Measurements from ENCODE around the gene GHSR.

GHSR gene

DNA sequence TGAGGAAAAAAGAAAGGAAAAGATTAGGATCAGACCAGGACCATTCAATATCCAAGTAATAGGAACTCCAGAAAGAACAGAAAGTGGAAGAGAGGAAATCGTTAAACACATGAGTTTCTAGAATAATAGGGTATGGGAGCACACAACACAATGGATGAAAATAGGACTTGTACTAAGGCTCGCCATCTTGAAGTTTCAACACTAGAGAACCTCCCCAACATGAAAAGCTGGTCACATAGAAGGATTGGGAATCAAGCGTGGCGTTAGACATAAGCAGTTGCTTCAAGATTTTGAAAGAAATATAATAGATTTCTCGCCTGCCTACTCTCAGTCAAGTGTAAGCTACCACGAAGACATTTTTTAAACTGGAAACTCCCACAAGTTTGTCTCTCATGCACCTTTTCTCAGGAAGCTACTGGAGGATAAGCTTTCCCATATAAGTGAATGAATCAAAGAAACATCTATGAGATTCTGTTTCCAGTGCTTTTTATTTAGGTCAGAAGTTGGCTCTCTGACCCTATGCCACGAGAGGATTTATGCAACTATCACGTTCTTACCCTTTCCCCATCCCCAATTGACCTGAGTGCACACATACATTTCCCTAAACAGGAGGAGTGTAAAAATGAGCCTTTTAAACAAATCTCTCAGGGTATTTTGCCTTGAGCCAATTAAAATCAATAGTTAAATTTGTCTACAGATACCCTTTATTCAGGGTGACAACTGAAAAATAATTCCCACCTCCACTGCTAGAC lies 45.2 kb downstream of the GHSR start:
- peaks cover 5 to 15% of the 10 kb centered on the region in 2 donors for H3K9me3 Mint-ChIP-seq
- ATAC-seq (no peak), DNase-seq (no peak)
- H3K4me3 Mint-ChIP-seq: no peak overlapping the region
- no peaks in the 10 kb centered on the region for H3K27me3 Mint-ChIP-seq
- H3K27ac Mint-ChIP-seq: no peak overlapping the region
- H3K4me1 Mint-ChIP-seq: no peaks in the 10 kb centered on the region

DNA sequence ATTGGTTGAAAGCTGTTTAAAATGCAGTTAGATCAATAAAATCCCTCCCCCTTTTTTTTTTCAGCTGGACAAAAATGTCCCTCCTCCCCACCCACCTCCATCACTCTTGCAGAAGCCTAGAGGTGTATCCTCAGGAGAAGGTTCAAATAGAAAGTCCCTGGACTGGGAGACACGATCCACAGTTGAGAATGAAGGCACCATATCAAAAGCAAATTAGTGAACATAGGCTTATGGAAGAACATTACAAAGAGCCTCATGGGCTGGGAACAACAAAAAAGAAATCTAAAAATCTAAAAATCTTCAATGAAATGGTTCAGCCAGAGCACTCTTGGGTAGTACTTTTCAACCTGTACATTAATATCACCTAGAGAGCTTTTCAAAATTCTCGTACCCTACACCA lies 46.2 kb downstream of the GHSR start:
- H3K27me3 Mint-ChIP-seq: no peaks in the 10 kb centered on the region
- peaks cover 5 to 15% of the 10 kb centered on the region in 2 donors for H3K9me3 Mint-ChIP-seq
- no peak overlapping the region for H3K4me3 Mint-ChIP-seq
- H3K4me1 Mint-ChIP-seq: no peaks in the 10 kb centered on the region
- ATAC-seq (no peak), DNase-seq (no peak)
- no peak overlapping the region for H3K27ac Mint-ChIP-seq

DNA sequence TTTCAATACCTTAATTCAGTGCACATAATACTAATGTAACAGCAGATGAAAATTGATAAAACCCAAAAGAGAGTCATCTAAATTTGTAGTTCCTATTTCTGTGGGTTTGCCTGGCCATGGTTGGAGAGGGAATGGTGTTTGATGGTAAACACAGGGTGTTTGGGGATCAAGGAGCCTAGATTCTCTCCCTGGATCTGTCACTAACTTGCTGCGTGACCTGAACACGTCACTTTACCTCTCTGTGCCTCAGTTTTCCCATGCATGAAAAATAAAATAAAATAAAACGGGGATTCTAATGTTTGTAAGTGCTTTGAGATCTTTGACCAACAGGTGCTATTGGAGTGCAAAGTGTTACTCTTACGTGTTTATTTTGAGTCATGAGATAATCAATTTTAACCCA lies 49.8 kb downstream of the GHSR start:
- H3K9me3 Mint-ChIP-seq: peaks cover 5 to 15% of the 10 kb centered on the region in 2 donors
- no peaks in the 10 kb centered on the region for H3K27me3 Mint-ChIP-seq
- DNase-seq (no peak), ATAC-seq (no peak)
- H3K4me3 Mint-ChIP-seq: no peak overlapping the region
- no peaks in the 10 kb centered on the region for H3K4me1 Mint-ChIP-seq
- no peak overlapping the region for H3K27ac Mint-ChIP-seq

DNA sequence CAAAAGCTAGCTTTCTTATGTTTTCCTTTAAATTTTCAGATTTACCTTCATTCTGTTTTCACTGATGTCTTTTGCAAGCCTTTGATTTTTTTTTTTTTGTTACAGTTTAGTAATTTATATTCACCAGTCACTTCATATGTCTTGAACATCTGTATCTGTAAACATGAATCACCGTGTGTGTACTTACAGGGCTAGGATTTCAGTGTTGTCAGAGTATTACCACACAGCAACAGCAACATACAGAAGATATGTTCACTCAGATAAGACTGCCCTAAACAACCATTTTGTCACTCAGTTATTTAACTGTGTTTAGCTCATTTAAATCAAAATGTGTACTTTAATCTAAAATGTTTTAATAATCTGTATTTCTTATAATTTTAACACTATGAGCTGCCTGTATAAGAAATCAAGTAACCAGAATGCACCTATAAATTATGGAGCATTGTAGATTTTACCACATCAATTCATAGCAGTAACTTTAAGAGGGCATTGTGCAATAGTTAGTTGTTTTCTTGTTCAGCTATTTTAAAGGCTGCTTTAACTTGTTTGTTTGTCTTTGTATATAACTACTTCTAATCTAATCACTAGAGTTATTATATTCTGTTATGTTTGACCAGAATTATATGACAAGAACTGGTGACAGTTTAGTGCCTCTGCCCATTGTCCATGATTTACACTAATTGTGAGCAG lies 50.4 kb downstream of the GHSR start:
- H3K27me3 Mint-ChIP-seq: no peaks in the 10 kb centered on the region
- no peak overlapping the region for H3K4me3 Mint-ChIP-seq
- H3K27ac Mint-ChIP-seq: no peak overlapping the region
- DNase-seq (no peak), ATAC-seq (no peak)
- peaks cover 5 to 13% of the 10 kb centered on the region in 2 donors for H3K9me3 Mint-ChIP-seq
- no peaks in the 10 kb centered on the region for H3K4me1 Mint-ChIP-seq

DNA sequence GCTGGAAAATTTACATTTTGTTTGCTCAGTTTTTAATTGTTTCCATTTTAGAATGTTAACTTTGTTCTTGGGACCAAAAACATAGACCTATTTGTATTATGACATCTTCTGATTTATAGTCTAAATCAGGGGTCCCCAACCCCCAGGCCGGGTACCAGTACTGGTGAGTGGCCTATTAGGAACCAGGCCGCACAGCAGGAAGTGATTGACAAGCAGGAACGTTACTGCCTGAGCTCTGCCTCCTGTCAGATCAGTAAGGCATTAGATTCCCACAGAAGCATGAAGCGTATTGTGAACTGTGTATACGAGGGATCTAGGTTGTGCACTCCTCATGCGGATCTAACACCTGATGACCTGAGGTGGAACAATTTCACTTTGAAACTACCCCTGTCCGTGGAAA lies 51.9 kb downstream of the GHSR start:
- Mint-ChIP-seq H3K27me3 (no peaks in the 10 kb centered on the region), H3K27ac (no peak overlapping the region), H3K4me1 (no peaks in the 10 kb centered on the region), H3K9me3 (peaks cover 0 to 5% of the 10 kb centered on the region in 2 donors), H3K4me3 (no peak overlapping the region)
- DNase-seq: no peak
- no peak for ATAC-seq

DNA sequence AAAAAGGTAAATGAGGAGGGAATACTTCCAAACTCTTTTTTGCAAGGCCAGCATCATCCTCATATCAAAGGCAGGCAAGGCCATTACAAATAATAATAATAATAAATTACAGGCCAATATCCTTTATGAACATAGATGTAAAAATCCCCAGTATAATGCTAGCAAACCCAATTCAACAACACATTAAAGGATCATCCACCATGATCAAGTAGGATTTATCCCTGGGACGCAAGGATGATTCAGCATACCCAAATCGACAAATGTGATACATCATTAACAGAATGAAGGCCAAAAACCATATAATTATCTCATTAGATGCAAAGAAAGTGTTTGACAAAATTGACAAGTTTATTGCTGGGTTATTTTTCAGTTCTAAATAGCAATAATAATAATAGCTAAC lies 53.6 kb downstream of the GHSR start:
- Mint-ChIP-seq H3K9me3 (no peaks in the 10 kb centered on the region), H3K4me1 (no peaks in the 10 kb centered on the region), H3K4me3 (no peak overlapping the region), H3K27ac (no peak overlapping the region), H3K27me3 (no peaks in the 10 kb centered on the region)
- ATAC-seq: no peak
- DNase-seq: no peak

Data from stimulated activated naive CD8-positive, alpha-beta T cell treated with anti-CD3 and anti-CD28 coated beads, Interleukin-15, amount 100 ng/mL, for 72 hours (primary cell).